Peyer's patch (tissue), 4 donors: ENCODE data around the gene MTMR4.

ENCODE experiments used
- POLR2A ChIP-seq, 2 donors: fragments of 450-650 bp; IDR thresholded peaks; one replicate each; pipeline ENCODE4 v1.5.1; 2017; ENCODE audit warnings: antibody characterized with exemption in 2 of 2, mild to moderate bottlenecking in 2 of 2, moderate library complexity in 2 of 2
- TF ChIP-seq, protein P1 (sequence below), 6 experiments: fragments of 450-650 bp in 4 of 6; fragments of 200-600 bp in 2 of 6; sonication (generic) in 1 of 6; IDR thresholded peaks; one replicate each; pipeline ENCODE4 v1.5.1; 2017 to 2019; ENCODE audit warnings: antibody characterized with exemption in 6 of 6, mild to moderate bottlenecking in 3 of 6, moderate library complexity in 1 of 6

DNA sequence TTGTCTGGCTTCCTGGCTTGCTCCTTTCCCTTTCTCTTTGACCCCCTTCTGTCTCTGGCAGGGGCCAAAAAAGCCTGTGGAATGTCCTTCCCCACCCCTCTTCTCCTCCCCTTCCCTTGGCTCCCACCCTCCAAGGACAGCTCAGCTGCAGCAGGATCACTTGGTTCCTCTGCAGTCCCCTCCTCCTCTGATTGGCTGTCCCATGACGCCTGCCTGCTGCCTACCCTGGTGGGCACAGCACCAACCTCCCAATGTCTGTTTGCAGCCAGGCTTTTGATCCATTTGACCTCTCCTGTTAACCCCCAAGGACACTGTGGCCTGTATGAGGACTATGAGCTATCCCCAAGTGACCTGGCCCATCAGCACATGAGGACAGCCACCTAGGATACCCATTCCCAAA, 14.8 kb upstream of the MTMR4 start:
- no peak for TF ChIP-seq POLR2A (IDR thresholded peaks at IDR 0.05)
- TF ChIP-seq, protein P1, sequence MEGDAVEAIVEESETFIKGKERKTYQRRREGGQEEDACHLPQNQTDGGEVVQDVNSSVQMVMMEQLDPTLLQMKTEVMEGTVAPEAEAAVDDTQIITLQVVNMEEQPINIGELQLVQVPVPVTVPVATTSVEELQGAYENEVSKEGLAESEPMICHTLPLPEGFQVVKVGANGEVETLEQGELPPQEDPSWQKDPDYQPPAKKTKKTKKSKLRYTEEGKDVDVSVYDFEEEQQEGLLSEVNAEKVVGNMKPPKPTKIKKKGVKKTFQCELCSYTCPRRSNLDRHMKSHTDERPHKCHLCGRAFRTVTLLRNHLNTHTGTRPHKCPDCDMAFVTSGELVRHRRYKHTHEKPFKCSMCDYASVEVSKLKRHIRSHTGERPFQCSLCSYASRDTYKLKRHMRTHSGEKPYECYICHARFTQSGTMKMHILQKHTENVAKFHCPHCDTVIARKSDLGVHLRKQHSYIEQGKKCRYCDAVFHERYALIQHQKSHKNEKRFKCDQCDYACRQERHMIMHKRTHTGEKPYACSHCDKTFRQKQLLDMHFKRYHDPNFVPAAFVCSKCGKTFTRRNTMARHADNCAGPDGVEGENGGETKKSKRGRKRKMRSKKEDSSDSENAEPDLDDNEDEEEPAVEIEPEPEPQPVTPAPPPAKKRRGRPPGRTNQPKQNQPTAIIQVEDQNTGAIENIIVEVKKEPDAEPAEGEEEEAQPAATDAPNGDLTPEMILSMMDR (IDR thresholded peaks at IDR 0.05) = no peak
